ENCODE data around the gene UMPS.
"Not testable (repeated sequence)": the region's sequence is repeated elsewhere in the genome, so short reads cannot be mapped to it uniquely, and the experiment has no call there.

The UMPS gene

GRCh38 chr3:124749877-124750276 is 19.6 kb downstream of the UMPS start:
- not testable (repeated sequence) for H3K27me3 Mint-ChIP-seq

GRCh38 chr3:124751501-124751900 is 21.2 kb downstream of the UMPS start:
- no peaks in the 10 kb centered on the region for H3K27me3 Mint-ChIP-seq
- no peaks in the 10 kb centered on the region for H3K4me1 Mint-ChIP-seq
- no peak overlapping the region for H3K4me3 Mint-ChIP-seq
- DNase-seq = no peak
- ATAC-seq = no peak
- H3K9me3 Mint-ChIP-seq = no peaks in the 10 kb centered on the region
- no peak overlapping the region for H3K27ac Mint-ChIP-seq

More at GRCh38 chr3:124749877-124750276, 19.6 kb downstream of the UMPS start:
- not testable (repeated sequence) for H3K9me3 Mint-ChIP-seq, H3K4me3 Mint-ChIP-seq, ATAC-seq, DNase-seq, H3K27ac Mint-ChIP-seq, H3K4me1 Mint-ChIP-seq

GRCh38 chr3:124752051-124752450 is 21.8 kb downstream of the UMPS start:
- ATAC-seq (no peak), DNase-seq (no peak)
- Mint-ChIP-seq H3K27ac (no peak overlapping the region), H3K4me1 (no peaks in the 10 kb centered on the region), H3K27me3 (peaks cover under 1% of the 10 kb centered on the region), H3K4me3 (no peak overlapping the region), H3K9me3 (no peaks in the 10 kb centered on the region)

- DNase-seq, H3K9me3 Mint-ChIP-seq, H3K4me3 Mint-ChIP-seq, ATAC-seq, H3K27ac Mint-ChIP-seq: not testable (repeated sequence)
- Mint-ChIP-seq H3K27me3 (peaks cover 15% of the 10 kb centered on the region), H3K4me1 (peaks cover 18% of the 10 kb centered on the region)
Measured at GRCh38 chr3:124757926-124758325, 27.7 kb downstream of the UMPS start.

- DNase-seq (no peak), ATAC-seq (peak; percentile 75)
- Mint-ChIP-seq H3K27me3 (peaks cover 15% of the 10 kb centered on the region), H3K4me1 (peaks cover 18% of the 10 kb centered on the region), H3K4me3 (no peak overlapping the region), H3K9me3 (no peaks in the 10 kb centered on the region), H3K27ac (no peak overlapping the region)
Measured at GRCh38 chr3:124758851-124759635, 28.8 kb downstream of the UMPS start.

- ATAC-seq (no peak), DNase-seq (no peak)
- Mint-ChIP-seq H3K27ac (peak overlapping the region in 1 of 2 donors; percentile 22), H3K27me3 (peaks cover 15% of the 10 kb centered on the region), H3K4me1 (peaks cover 18% of the 10 kb centered on the region), H3K4me3 (no peak overlapping the region), H3K9me3 (no peaks in the 10 kb centered on the region)
Measured at GRCh38 chr3:124759666-124760401, 29.6 kb downstream of the UMPS start.

GRCh38 chr3:124760601-124761000 is 30.3 kb downstream of the UMPS start:
- Mint-ChIP-seq H3K27me3 (peaks cover 15% of the 10 kb centered on the region), H3K4me3 (no peak overlapping the region), H3K9me3 (no peaks in the 10 kb centered on the region), H3K4me1 (peaks cover 18% of the 10 kb centered on the region), H3K27ac (no peak overlapping the region)
- ATAC-seq = no peak
- no peak for DNase-seq

GRCh38 chr3:124761250-124761796 is 31.1 kb downstream of the UMPS start:
- DNase-seq (peak; percentile 66 to 67), ATAC-seq (peak; percentile 61)
- Mint-ChIP-seq H3K27ac (no peak overlapping the region), H3K27me3 (peaks cover 15% of the 10 kb centered on the region), H3K4me1 (peaks cover 18% of the 10 kb centered on the region), H3K4me3 (peak overlapping the region; percentile 70), H3K9me3 (no peaks in the 10 kb centered on the region)

- no peak overlapping the region for H3K4me3 Mint-ChIP-seq
- peaks cover 18% of the 10 kb centered on the region for H3K4me1 Mint-ChIP-seq
- no peak for DNase-seq
- peaks cover 14% of the 10 kb centered on the region for H3K27me3 Mint-ChIP-seq
- no peaks in the 10 kb centered on the region for H3K9me3 Mint-ChIP-seq
- H3K27ac Mint-ChIP-seq = no peak overlapping the region
- no peak for ATAC-seq
Measured at GRCh38 chr3:124761935-124762660, 31.8 kb downstream of the UMPS start.

GRCh38 chr3:124762661-124763011 is 32.4 kb downstream of the UMPS start:
- DNase-seq = no peak
- no peak overlapping the region for H3K27ac Mint-ChIP-seq

GRCh38 chr3:124763206-124763605 is 33.0 kb downstream of the UMPS start:
- peaks cover 6% of the 10 kb centered on the region for H3K27me3 Mint-ChIP-seq
- H3K9me3 Mint-ChIP-seq = no peaks in the 10 kb centered on the region
- no peak overlapping the region for H3K27ac Mint-ChIP-seq
- no peak overlapping the region for H3K4me3 Mint-ChIP-seq
- DNase-seq (no peak), ATAC-seq (no peak)
- H3K4me1 Mint-ChIP-seq = peaks cover 16% of the 10 kb centered on the region

More at GRCh38 chr3:124762661-124763011, 32.4 kb downstream of the UMPS start:
- Mint-ChIP-seq H3K27me3 (peaks cover 8% of the 10 kb centered on the region), H3K4me1 (peaks cover 18% of the 10 kb centered on the region), H3K9me3 (no peaks in the 10 kb centered on the region), H3K4me3 (no peak overlapping the region)
- no peak for ATAC-seq

- no peak overlapping the region for H3K27ac Mint-ChIP-seq
- H3K4me3 Mint-ChIP-seq = no peak overlapping the region
- H3K4me1 Mint-ChIP-seq = peaks cover 10% of the 10 kb centered on the region
- ATAC-seq = no peak
- DNase-seq = no peak
- H3K9me3 Mint-ChIP-seq = no peaks in the 10 kb centered on the region
- H3K27me3 Mint-ChIP-seq = peaks cover 6% of the 10 kb centered on the region
Measured at GRCh38 chr3:124763644-124764358, 33.5 kb downstream of the UMPS start.

- ATAC-seq (no peak), DNase-seq (no peak)
- peaks cover 5% of the 10 kb centered on the region for H3K4me1 Mint-ChIP-seq
- peaks cover 13% of the 10 kb centered on the region for H3K27me3 Mint-ChIP-seq
- no peak overlapping the region for H3K4me3 Mint-ChIP-seq
- H3K9me3 Mint-ChIP-seq = no peaks in the 10 kb centered on the region
- no peak overlapping the region for H3K27ac Mint-ChIP-seq
Measured at GRCh38 chr3:124764746-124765145, 34.5 kb downstream of the UMPS start.

GRCh38 chr3:124765197-124765840 is 35.1 kb downstream of the UMPS start:
- H3K27me3 Mint-ChIP-seq = peaks cover 13% of the 10 kb centered on the region
- no peaks in the 10 kb centered on the region for H3K9me3 Mint-ChIP-seq
- no peak for ATAC-seq
- DNase-seq = no peak
- no peak overlapping the region for H3K4me3 Mint-ChIP-seq
- H3K4me1 Mint-ChIP-seq = peaks cover 5% of the 10 kb centered on the region
- no peak overlapping the region for H3K27ac Mint-ChIP-seq

Data from stimulated activated naive CD8-positive, alpha-beta T cell treated with anti-CD3 and anti-CD28 coated beads, Interleukin-15, amount 100 ng/mL, for 72 hours (primary cell).